Neural cell (in vitro differentiated cells): ENCODE results near the gene ASAP3. TPM values are rescaled to one million over a fixed set of nuclear protein-coding genes. Genes with fewer than 3 reads are reported as not detected.

Source experiments
- H2AFZ ChIP-seq: fragments of 200-600, 300-800 bp; sonication (generic), shearing (Covaris generic); 2 replicates; pipeline ENCODE4 v1.6.0; 2014; ENCODE audit warnings: low read depth, mild to moderate bottlenecking, antibody characterized with exemption, low read length, moderate library complexity
- H3F3A ChIP-seq: fragments of 200-600 bp; shearing (Covaris generic); 2 replicates; pipeline ENCODE4 v1.6.1; 2016; ENCODE audit warnings: mild to moderate bottlenecking, moderate library complexity, mixed read lengths, antibody characterized with exemption, low read length; ENCODE audit not compliant: insufficient read depth, poor library complexity, severe bottlenecking
- H3K27ac ChIP-seq: fragments of 200-600, 300-800 bp; sonication (generic), shearing (Covaris generic); 2 replicates; pipeline ENCODE4 v1.5.1; 2014; ENCODE audit warnings: mild to moderate bottlenecking, low read length, moderate library complexity
- H3K27me3 ChIP-seq: fragments of 300-800, 200-600 bp; sonication (generic), shearing (Covaris generic); 2 replicates; pipeline ENCODE4 v1.6.0; 2014; ENCODE audit warnings: mild to moderate bottlenecking, low read depth, low read length, moderate library complexity; ENCODE audit not compliant: insufficient read depth
- H3K36me3 ChIP-seq: fragments of 300-800, 200-600 bp; sonication (generic), shearing (Covaris generic); 2 replicates; pipeline ENCODE4 v1.5.1; 2014; ENCODE audit warnings: mild to moderate bottlenecking, antibody characterized with exemption, low read length, moderate library complexity; ENCODE audit not compliant: insufficient read depth
- H3K4me2 ChIP-seq: fragments of 300-800, 200-600 bp; sonication (generic), shearing (Covaris generic); 2 replicates; pipeline ENCODE4 v1.6.0; 2014; ENCODE audit warnings: mild to moderate bottlenecking, low read length
- H3K4me3 ChIP-seq: fragments of 300-800, 200-600 bp; sonication (generic), shearing (Covaris generic); 2 replicates; pipeline ENCODE4 v1.5.1; 2014; ENCODE audit warnings: mild to moderate bottlenecking, low read length, moderate library complexity
- H3K79me2 ChIP-seq: fragments of 200-600 bp; shearing (Covaris generic); replicated peaks from 2 replicates; pipeline ENCODE4 v1.6.0; 2014; ENCODE audit warnings: mild to moderate bottlenecking, low read length, moderate library complexity; ENCODE audit not compliant: insufficient read depth
- H3K9ac ChIP-seq: fragments of 300-800, 200-600 bp; sonication (generic), shearing (Covaris generic); 2 replicates; pipeline ENCODE4 v1.6.1; 2016; ENCODE audit warnings: mild to moderate bottlenecking, low read length, mixed read lengths
- H3K9me2 ChIP-seq: fragments of 200-600 bp; shearing (Covaris generic); 2 replicates; pipeline ENCODE4 v1.6.1; 2016; ENCODE audit warnings: mild to moderate bottlenecking, low read length, mixed read lengths; ENCODE audit not compliant: insufficient read depth
- H3K9me3 ChIP-seq: fragments of 200-600, 300-800 bp; sonication (generic), shearing (Covaris generic); 2 replicates; pipeline ENCODE4 v1.6.1; 2016; ENCODE audit warnings: mild to moderate bottlenecking, mixed run types, low read length, moderate library complexity, mixed read lengths
- H4K20me1 ChIP-seq: fragments of 200-600 bp; shearing (Covaris generic); 2 replicates; pipeline ENCODE4 v1.6.1; 2016; ENCODE audit warnings: mild to moderate bottlenecking, mixed run types; ENCODE audit not compliant: insufficient read depth
- EP300 ChIP-seq: fragments of 450-650 bp; conservative IDR thresholded peaks from 2 replicates; pipeline ENCODE4 v1.6.1; 2014; ENCODE audit warnings: antibody characterized with exemption, mild to moderate bottlenecking, moderate library complexity; ENCODE audit not compliant: poor library complexity, severe bottlenecking
- EZH2 ChIP-seq: fragments of 200-600, 300-800 bp; shearing (Covaris generic), sonication (generic); IDR thresholded peaks from 2 replicates; pipeline ENCODE4 v1.6.1; 2014; ENCODE audit warnings: antibody characterized with exemption, low read length, borderline replicate concordance, mild to moderate bottlenecking; ENCODE audit not compliant: insufficient read depth, poor library complexity, severe bottlenecking
- MXI1 ChIP-seq: fragments of 450-650 bp; conservative IDR thresholded peaks from 2 replicates; pipeline ENCODE4 v1.6.1; 2014; ENCODE audit warnings: antibody characterized with exemption, mild to moderate bottlenecking; ENCODE audit not compliant: poor library complexity, severe bottlenecking
- POLR2AphosphoS5 ChIP-seq: IDR thresholded peaks from 2 replicates; pipeline ENCODE4 v1.6.1; 2012
- RAD21 ChIP-seq: fragments of 450-650 bp; conservative IDR thresholded peaks from 2 replicates; pipeline ENCODE4 v1.6.1; 2014; ENCODE audit warnings: antibody characterized with exemption, mild to moderate bottlenecking, moderate library complexity
- REST ChIP-seq: IDR thresholded peaks from 2 replicates; pipeline ENCODE4 v1.6.1; 2012; ENCODE audit warnings: borderline replicate concordance
- SMC3 ChIP-seq: fragments of 450-650 bp; conservative IDR thresholded peaks from 2 replicates; pipeline ENCODE4 v1.6.1; 2014; ENCODE audit warnings: antibody characterized with exemption, mild to moderate bottlenecking, moderate library complexity; ENCODE audit not compliant: poor library complexity
- TAF1 ChIP-seq: IDR thresholded peaks from 2 replicates; pipeline ENCODE4 v1.6.1; 2012; ENCODE audit warnings: low read depth
- polyA plus RNA-seq: library from polyadenylated mRNA; depleted of rRNA; stranded (reverse); fragments of >200 nt; gene quantifications from 2 replicates; pipeline ENCODE4 v1.2.3, GENCODE V29; 2014
- TF ChIP-seq, protein P1 (sequence below): fragments of 450-650 bp; IDR thresholded peaks from 2 replicates; pipeline ENCODE4 v1.5.1; 2014; ENCODE audit warnings: antibody characterized with exemption, mild to moderate bottlenecking, moderate library complexity; ENCODE audit not compliant: poor library complexity, severe bottlenecking

The ASAP3 gene
- polyA plus RNA-seq, 1 donor from 2014 or later: 24.9 TPM

DNA sequence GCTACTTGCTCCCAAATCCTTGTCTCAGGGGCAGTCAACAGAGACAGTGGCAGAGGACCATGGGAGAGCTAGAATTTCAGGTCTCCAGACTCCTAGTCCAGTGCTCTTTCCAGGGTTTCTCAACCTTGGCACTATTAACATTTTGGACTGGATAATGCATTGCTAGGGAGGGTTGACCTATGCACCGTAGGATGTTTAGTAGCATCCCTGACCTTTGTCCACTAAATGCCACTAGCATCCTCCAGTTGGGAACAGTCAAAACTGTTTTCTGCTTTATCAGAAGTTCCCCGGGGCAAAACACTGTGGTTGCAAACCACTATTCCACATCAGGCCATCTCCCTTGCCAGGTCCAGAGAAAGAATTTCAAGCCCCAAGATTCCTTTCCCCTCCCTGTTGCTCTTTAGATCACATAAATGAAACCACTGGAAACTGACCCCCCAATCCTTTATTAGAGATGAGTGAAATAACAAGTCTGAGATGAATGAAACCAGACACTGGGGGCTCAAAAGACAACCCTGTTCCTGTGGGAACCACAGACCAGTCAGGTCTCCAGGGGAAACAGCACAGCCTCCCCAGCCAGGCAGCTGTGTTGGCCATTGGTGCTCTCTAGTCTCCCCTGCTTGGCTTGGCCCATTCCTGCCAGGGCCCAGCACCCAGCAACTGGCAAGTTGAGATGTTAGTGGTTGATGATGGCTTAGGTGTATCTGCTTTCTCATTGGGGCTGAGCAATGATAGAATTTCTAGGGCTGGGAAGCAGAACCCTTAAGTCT lies 55.7 kb downstream of the ASAP3 start:
- Histone ChIP-seq H3K9ac (no peak overlapping the region), H3K27ac (no peak overlapping the region), H3K36me3 (peaks cover 6% of the 10 kb centered on the region), H3K79me2 (no peaks in the 10 kb centered on the region), H3K9me2 (no peaks in the 10 kb centered on the region), H3K27me3 (peaks cover 23% of the 10 kb centered on the region), H3K9me3 (no peaks in the 10 kb centered on the region), H3K4me2 (no peak overlapping the region), H3K4me3 (no peak overlapping the region), H4K20me1 (no peaks in the 10 kb centered on the region), H2AFZ (no peak overlapping the region), H3F3A (no peaks in the 10 kb centered on the region)
- TF ChIP-seq MXI1 (no peak), EZH2 (no peak), EP300 (no peak), RAD21 (no peak), SMC3 (no peak)
- TF ChIP-seq, protein P1, sequence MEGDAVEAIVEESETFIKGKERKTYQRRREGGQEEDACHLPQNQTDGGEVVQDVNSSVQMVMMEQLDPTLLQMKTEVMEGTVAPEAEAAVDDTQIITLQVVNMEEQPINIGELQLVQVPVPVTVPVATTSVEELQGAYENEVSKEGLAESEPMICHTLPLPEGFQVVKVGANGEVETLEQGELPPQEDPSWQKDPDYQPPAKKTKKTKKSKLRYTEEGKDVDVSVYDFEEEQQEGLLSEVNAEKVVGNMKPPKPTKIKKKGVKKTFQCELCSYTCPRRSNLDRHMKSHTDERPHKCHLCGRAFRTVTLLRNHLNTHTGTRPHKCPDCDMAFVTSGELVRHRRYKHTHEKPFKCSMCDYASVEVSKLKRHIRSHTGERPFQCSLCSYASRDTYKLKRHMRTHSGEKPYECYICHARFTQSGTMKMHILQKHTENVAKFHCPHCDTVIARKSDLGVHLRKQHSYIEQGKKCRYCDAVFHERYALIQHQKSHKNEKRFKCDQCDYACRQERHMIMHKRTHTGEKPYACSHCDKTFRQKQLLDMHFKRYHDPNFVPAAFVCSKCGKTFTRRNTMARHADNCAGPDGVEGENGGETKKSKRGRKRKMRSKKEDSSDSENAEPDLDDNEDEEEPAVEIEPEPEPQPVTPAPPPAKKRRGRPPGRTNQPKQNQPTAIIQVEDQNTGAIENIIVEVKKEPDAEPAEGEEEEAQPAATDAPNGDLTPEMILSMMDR: no peak

DNA sequence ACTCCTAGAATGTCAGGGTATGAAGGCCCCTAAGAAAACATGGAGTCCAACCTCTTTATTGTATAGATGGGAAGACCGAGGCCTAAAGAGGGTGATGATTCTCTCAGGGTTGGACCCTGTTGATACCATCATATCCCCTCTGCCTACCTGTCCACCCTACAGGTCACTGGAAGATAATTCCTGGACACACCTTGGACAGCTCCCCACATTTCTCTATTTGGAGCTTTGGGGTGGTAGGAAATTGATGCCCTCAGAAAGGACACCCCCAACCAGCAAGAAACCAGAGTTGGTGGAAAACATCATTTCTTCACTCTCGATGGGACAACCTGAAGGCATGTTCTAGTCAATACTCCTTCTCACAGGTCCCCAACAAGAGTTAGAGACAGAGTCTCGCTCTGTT lies 56.4 kb downstream of the ASAP3 start:
- peaks cover 30% of the 10 kb centered on the region for H3K27me3 ChIP-seq

More for the DNA sequence above, 56.4 kb downstream of the ASAP3 start:
- Histone ChIP-seq H3K9ac (no peak overlapping the region), H2AFZ (no peak overlapping the region), H3K36me3 (peaks cover 2% of the 10 kb centered on the region), H3K9me2 (no peaks in the 10 kb centered on the region), H4K20me1 (no peaks in the 10 kb centered on the region), H3K9me3 (no peaks in the 10 kb centered on the region), H3K27ac (no peak overlapping the region), H3K4me3 (no peak overlapping the region), H3K79me2 (no peaks in the 10 kb centered on the region), H3F3A (no peaks in the 10 kb centered on the region), H3K4me2 (no peak overlapping the region)
- no peak for TF ChIP-seq RAD21
- no peak for TF ChIP-seq TAF1
- TF ChIP-seq, protein P1: no peak
- no peak for TF ChIP-seq REST
- no peak for TF ChIP-seq EZH2
- TF ChIP-seq EP300: no peak
- no peak for TF ChIP-seq SMC3
- no peak for TF ChIP-seq MXI1
- no peak for TF ChIP-seq POLR2AphosphoS5
